ENCODE results near the gene GRIP1.

GRIP1 gene

GRCh38 chr12:66461331-66461730, 217.5 kb downstream of the GRIP1 start:
- Mint-ChIP-seq H3K9me3 (ENCODE audit: low read depth) (no peaks in the 10 kb centered on the region), H3K4me1 (ENCODE audit: low read depth) (no peaks in the 10 kb centered on the region), H3K4me3 (no peak overlapping the region), H3K36me3 (peaks cover 4% of the 10 kb centered on the region), H3K27ac (no peak overlapping the region), H3K27me3 (no peaks in the 10 kb centered on the region)

- Mint-ChIP-seq H3K27ac (no peak overlapping the region), H3K36me3 (peaks cover 4% of the 10 kb centered on the region), H3K27me3 (no peaks in the 10 kb centered on the region), H3K9me3 (ENCODE audit: low read depth) (no peaks in the 10 kb centered on the region), H3K4me1 (ENCODE audit: low read depth) (no peaks in the 10 kb centered on the region), H3K4me3 (no peak overlapping the region)
Measured at GRCh38 chr12:66459944-66460482, 218.9 kb downstream of the GRIP1 start.

GRCh38 chr12:66456612-66457011, 222.3 kb downstream of the GRIP1 start:
- Mint-ChIP-seq H3K9me3 (ENCODE audit: low read depth) (no peaks in the 10 kb centered on the region), H3K36me3 (peaks cover 6% of the 10 kb centered on the region), H3K4me1 (ENCODE audit: low read depth) (no peaks in the 10 kb centered on the region), H3K27me3 (peaks cover 1% of the 10 kb centered on the region), H3K27ac (no peak overlapping the region), H3K4me3 (no peak overlapping the region)

- H3K27ac Mint-ChIP-seq: no peak overlapping the region
- peaks cover 1% of the 10 kb centered on the region for H3K27me3 Mint-ChIP-seq
- no peaks in the 10 kb centered on the region for H3K4me1 Mint-ChIP-seq (ENCODE audit: low read depth)
- H3K36me3 Mint-ChIP-seq: peaks cover 6% of the 10 kb centered on the region
- no peaks in the 10 kb centered on the region for H3K9me3 Mint-ChIP-seq (ENCODE audit: low read depth)
- H3K4me3 Mint-ChIP-seq: no peak overlapping the region
Measured at GRCh38 chr12:66453844-66454243, 225.0 kb downstream of the GRIP1 start.

GRCh38 chr12:66453120-66453519, 225.8 kb downstream of the GRIP1 start:
- no peaks in the 10 kb centered on the region for H3K9me3 Mint-ChIP-seq (ENCODE audit: low read depth)
- peaks cover 5% of the 10 kb centered on the region for H3K36me3 Mint-ChIP-seq
- no peak overlapping the region for H3K27ac Mint-ChIP-seq
- no peak overlapping the region for H3K4me3 Mint-ChIP-seq
- H3K27me3 Mint-ChIP-seq: peaks cover 1% of the 10 kb centered on the region
- no peaks in the 10 kb centered on the region for H3K4me1 Mint-ChIP-seq (ENCODE audit: low read depth)

GRCh38 chr12:66449531-66449930, 229.3 kb downstream of the GRIP1 start:
- Mint-ChIP-seq H3K4me1 (ENCODE audit: low read depth) (no peaks in the 10 kb centered on the region), H3K27ac (no peak overlapping the region), H3K4me3 (no peak overlapping the region), H3K36me3 (peaks cover 4% of the 10 kb centered on the region), H3K27me3 (peaks cover 1% of the 10 kb centered on the region), H3K9me3 (ENCODE audit: low read depth) (no peaks in the 10 kb centered on the region)

- Mint-ChIP-seq H3K4me1 (ENCODE audit: low read depth) (no peaks in the 10 kb centered on the region), H3K36me3 (peaks cover 4% of the 10 kb centered on the region), H3K27ac (no peak overlapping the region), H3K27me3 (peaks cover 1% of the 10 kb centered on the region), H3K9me3 (ENCODE audit: low read depth) (no peaks in the 10 kb centered on the region), H3K4me3 (no peak overlapping the region)
Measured at GRCh38 chr12:66447643-66448042, 231.2 kb downstream of the GRIP1 start.

GRCh38 chr12:66446276-66446675, 232.6 kb downstream of the GRIP1 start:
- Mint-ChIP-seq H3K36me3 (peaks cover 4% of the 10 kb centered on the region), H3K4me1 (ENCODE audit: low read depth) (no peaks in the 10 kb centered on the region), H3K27me3 (no peaks in the 10 kb centered on the region), H3K27ac (no peak overlapping the region), H3K9me3 (ENCODE audit: low read depth) (no peaks in the 10 kb centered on the region), H3K4me3 (no peak overlapping the region)

- no peak overlapping the region for H3K4me3 Mint-ChIP-seq
- H3K4me1 Mint-ChIP-seq (ENCODE audit: low read depth): no peaks in the 10 kb centered on the region
- H3K9me3 Mint-ChIP-seq (ENCODE audit: low read depth): no peaks in the 10 kb centered on the region
- no peak overlapping the region for H3K27ac Mint-ChIP-seq
- peaks cover 4% of the 10 kb centered on the region for H3K36me3 Mint-ChIP-seq
- no peaks in the 10 kb centered on the region for H3K27me3 Mint-ChIP-seq
Measured at GRCh38 chr12:66441905-66442559, 236.8 kb downstream of the GRIP1 start.

GRCh38 chr12:66438601-66439000, 240.3 kb downstream of the GRIP1 start:
- Mint-ChIP-seq H3K4me3 (no peak overlapping the region), H3K36me3 (no peaks in the 10 kb centered on the region), H3K27ac (no peak overlapping the region), H3K4me1 (ENCODE audit: low read depth) (no peaks in the 10 kb centered on the region), H3K27me3 (no peaks in the 10 kb centered on the region), H3K9me3 (ENCODE audit: low read depth) (no peaks in the 10 kb centered on the region)

- H3K4me1 Mint-ChIP-seq (ENCODE audit: low read depth): no peaks in the 10 kb centered on the region
Measured at GRCh38 chr12:66430106-66430505, 248.8 kb downstream of the GRIP1 start.

GRCh38 chr12:66428870-66429269, 250.0 kb downstream of the GRIP1 start:
- Mint-ChIP-seq H3K27me3 (no peaks in the 10 kb centered on the region), H3K9me3 (ENCODE audit: low read depth) (peaks cover 14% of the 10 kb centered on the region), H3K36me3 (peaks cover 8% of the 10 kb centered on the region), H3K27ac (no peak overlapping the region), H3K4me3 (no peak overlapping the region), H3K4me1 (ENCODE audit: low read depth) (no peaks in the 10 kb centered on the region)

More at GRCh38 chr12:66430106-66430505, 248.8 kb downstream of the GRIP1 start:
- H3K36me3 Mint-ChIP-seq: peaks cover 6% of the 10 kb centered on the region
- no peak overlapping the region for H3K27ac Mint-ChIP-seq
- H3K9me3 Mint-ChIP-seq (ENCODE audit: low read depth): peaks cover 6% of the 10 kb centered on the region
- no peaks in the 10 kb centered on the region for H3K27me3 Mint-ChIP-seq
- no peak overlapping the region for H3K4me3 Mint-ChIP-seq

- H3K36me3 Mint-ChIP-seq: peaks cover 8% of the 10 kb centered on the region
- H3K9me3 Mint-ChIP-seq (ENCODE audit: low read depth): peaks cover 14% of the 10 kb centered on the region
- H3K4me3 Mint-ChIP-seq: no peak overlapping the region
- H3K27me3 Mint-ChIP-seq: no peaks in the 10 kb centered on the region
- H3K27ac Mint-ChIP-seq: no peak overlapping the region
- no peaks in the 10 kb centered on the region for H3K4me1 Mint-ChIP-seq (ENCODE audit: low read depth)
Measured at GRCh38 chr12:66428261-66428660, 250.6 kb downstream of the GRIP1 start.

- H3K4me3 Mint-ChIP-seq: no peak overlapping the region
- H3K36me3 Mint-ChIP-seq: peaks cover 8% of the 10 kb centered on the region
- H3K9me3 Mint-ChIP-seq (ENCODE audit: low read depth): peaks cover 14% of the 10 kb centered on the region
- H3K4me1 Mint-ChIP-seq (ENCODE audit: low read depth): no peaks in the 10 kb centered on the region
- no peak overlapping the region for H3K27ac Mint-ChIP-seq
- H3K27me3 Mint-ChIP-seq: no peaks in the 10 kb centered on the region
Measured at GRCh38 chr12:66426696-66427095, 252.2 kb downstream of the GRIP1 start.

GRCh38 chr12:66423266-66423665, 255.6 kb downstream of the GRIP1 start:
- no peak overlapping the region for H3K27ac Mint-ChIP-seq
- no peaks in the 10 kb centered on the region for H3K4me1 Mint-ChIP-seq (ENCODE audit: low read depth)
- H3K4me3 Mint-ChIP-seq: no peak overlapping the region
- H3K27me3 Mint-ChIP-seq: no peaks in the 10 kb centered on the region
- peaks cover 14% of the 10 kb centered on the region for H3K9me3 Mint-ChIP-seq (ENCODE audit: low read depth)
- H3K36me3 Mint-ChIP-seq: peaks cover 8% of the 10 kb centered on the region

- Mint-ChIP-seq H3K4me3 (no peak overlapping the region), H3K27me3 (no peaks in the 10 kb centered on the region), H3K27ac (no peak overlapping the region), H3K9me3 (ENCODE audit: low read depth) (no peaks in the 10 kb centered on the region), H3K4me1 (ENCODE audit: low read depth) (no peaks in the 10 kb centered on the region), H3K36me3 (peaks cover 2% of the 10 kb centered on the region)
Measured at GRCh38 chr12:66418908-66419307, 260.0 kb downstream of the GRIP1 start.

Measured in activated naive CD8-positive, alpha-beta T cell (primary cell).